ENCODE measurements around the gene WDR90. TPM values are rescaled to one million over a fixed set of nuclear protein-coding genes. Genes with fewer than 3 reads are reported as not detected.

Gene WDR90
- total RNA-seq, 2 donors from 2014 or later = 49.7 to 130 TPM

- Mint-ChIP-seq H3K9me3 (no peaks in the 10 kb centered on the region), H3K27ac (no peak overlapping the region), H3K4me1 (ENCODE audit: low read depth in 2 of 2) (no peaks in the 10 kb centered on the region), H3K36me3 (no peaks in the 10 kb centered on the region), H3K4me3 (no peak overlapping the region), H3K27me3 (no peaks in the 10 kb centered on the region)
- no peak for ATAC-seq
- DNase-seq (ENCODE audit: low spot score) = no peak
Measured at GRCh38 chr16:630249-630814, 18.8 kb upstream of the WDR90 start.

- DNase-seq (ENCODE audit: low spot score) (no peak), ATAC-seq (no peak)
- no peaks in the 10 kb centered on the region for H3K36me3 Mint-ChIP-seq
- no peaks in the 10 kb centered on the region for H3K27me3 Mint-ChIP-seq
- no peaks in the 10 kb centered on the region for H3K4me1 Mint-ChIP-seq (ENCODE audit: low read depth in 2 of 2)
- H3K9me3 Mint-ChIP-seq = no peaks in the 10 kb centered on the region
- H3K4me3 Mint-ChIP-seq = no peak within 1 kb of the TSS
- H3K27ac Mint-ChIP-seq = no peak within 1 kb of the TSS
Measured at GRCh38 chr16:630815-631405, 18.3 kb upstream of the WDR90 start, which contains the start of gene WFIKKN1. Gene WFIKKN1 (plus strand): TSS chr16:630985. CDS start chr16:631254, 269 bp downstream.

DNA sequence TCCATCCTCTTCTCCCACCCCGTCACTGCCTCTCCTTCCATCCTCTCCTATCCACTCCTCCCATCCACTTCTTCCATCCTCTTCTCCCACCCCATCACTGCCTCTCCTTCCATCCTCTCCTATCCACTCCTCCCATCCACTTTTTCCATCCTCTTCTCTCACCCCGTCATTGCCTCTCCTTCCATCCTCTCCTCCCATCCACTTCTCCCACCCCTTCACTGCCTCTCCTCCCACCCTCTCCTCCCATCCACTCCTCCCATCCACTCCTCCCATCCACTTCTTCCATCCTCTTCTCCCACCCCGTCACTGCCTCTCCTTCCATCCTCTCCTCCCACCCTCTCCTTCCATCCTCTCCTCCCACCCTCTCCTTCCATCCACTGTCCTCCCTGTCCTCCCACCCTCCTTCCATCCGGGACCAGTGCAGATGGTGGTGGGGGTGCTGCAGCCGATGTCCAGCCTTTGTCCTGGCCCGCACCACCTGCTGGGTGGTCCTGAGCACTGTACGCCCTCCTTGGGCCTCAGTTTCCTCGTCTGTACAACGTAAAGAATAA lies 17.3 kb upstream of the WDR90 start:
- peaks cover 6 to 7% of the 10 kb centered on the region in 2 donors for H3K4me1 Mint-ChIP-seq (ENCODE audit: low read depth in 2 of 2)
- no peak for ATAC-seq
- H3K9me3 Mint-ChIP-seq = no peaks in the 10 kb centered on the region
- no peaks in the 10 kb centered on the region for H3K36me3 Mint-ChIP-seq
- H3K27me3 Mint-ChIP-seq = no peaks in the 10 kb centered on the region
- DNase-seq (ENCODE audit: low spot score) = no peak
- no peak overlapping the region for H3K4me3 Mint-ChIP-seq
- H3K27ac Mint-ChIP-seq = no peak overlapping the region

GRCh38 chr16:632486-633335 lies 16.5 kb upstream of the WDR90 start:
- H3K27ac Mint-ChIP-seq = no peak overlapping the region
- no peaks in the 10 kb centered on the region for H3K27me3 Mint-ChIP-seq
- no peak for DNase-seq (ENCODE audit: low spot score)
- no peak for ATAC-seq
- no peaks in the 10 kb centered on the region for H3K9me3 Mint-ChIP-seq
- H3K4me3 Mint-ChIP-seq = no peak overlapping the region
- H3K4me1 Mint-ChIP-seq (ENCODE audit: low read depth in 2 of 2) = peaks cover 6 to 7% of the 10 kb centered on the region in 2 donors
- H3K36me3 Mint-ChIP-seq = no peaks in the 10 kb centered on the region

- no peak overlapping the region for H3K27ac Mint-ChIP-seq
- peaks cover 6 to 7% of the 10 kb centered on the region in 2 donors for H3K4me1 Mint-ChIP-seq (ENCODE audit: low read depth in 2 of 2)
- H3K9me3 Mint-ChIP-seq = no peaks in the 10 kb centered on the region
- DNase-seq (ENCODE audit: low spot score) = no peak
- H3K36me3 Mint-ChIP-seq = no peaks in the 10 kb centered on the region
- H3K4me3 Mint-ChIP-seq = no peak overlapping the region
- H3K27me3 Mint-ChIP-seq = no peaks in the 10 kb centered on the region
- no peak for ATAC-seq
Measured at GRCh38 chr16:633336-634050, 15.7 kb upstream of the WDR90 start.

- DNase-seq (ENCODE audit: low spot score) (no peak), ATAC-seq (no peak)
- H3K27ac Mint-ChIP-seq = no peak overlapping the region
- H3K36me3 Mint-ChIP-seq = no peaks in the 10 kb centered on the region
- no peaks in the 10 kb centered on the region for H3K27me3 Mint-ChIP-seq
- peak overlapping the region; percentile 12 for H3K4me3 Mint-ChIP-seq
- no peaks in the 10 kb centered on the region for H3K9me3 Mint-ChIP-seq
- H3K4me1 Mint-ChIP-seq (ENCODE audit: low read depth in 2 of 2) = peaks cover 6 to 7% of the 10 kb centered on the region in 2 donors
Measured at GRCh38 chr16:634051-634670, 15.0 kb upstream of the WDR90 start.

DNA sequence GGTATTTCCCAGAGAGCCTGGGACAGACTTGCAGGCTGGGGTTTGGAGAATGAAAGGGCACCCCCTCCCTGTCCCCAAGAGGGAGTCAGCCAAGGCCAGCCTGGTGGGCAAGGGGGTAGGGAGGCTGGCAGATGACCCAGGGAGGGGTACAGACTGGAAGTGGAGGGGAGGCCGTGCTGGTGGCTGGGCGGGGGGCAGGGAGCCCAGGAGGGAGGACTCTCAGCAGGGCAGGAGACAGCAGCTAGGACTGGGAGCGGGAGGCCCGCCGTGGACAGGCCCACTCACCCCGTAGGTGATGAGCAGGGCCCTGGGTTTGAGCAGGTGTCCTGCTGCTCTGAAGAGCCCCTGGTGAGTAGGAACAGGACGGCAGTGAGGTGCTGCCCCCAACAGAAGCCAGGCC lies 14.2 kb upstream of the WDR90 start:
- Mint-ChIP-seq H3K27ac (no peak overlapping the region), H3K27me3 (no peaks in the 10 kb centered on the region), H3K36me3 (no peaks in the 10 kb centered on the region), H3K4me3 (peak overlapping the region; percentile 55), H3K4me1 (ENCODE audit: low read depth in 2 of 2) (peaks cover 6 to 7% of the 10 kb centered on the region in 2 donors), H3K9me3 (no peaks in the 10 kb centered on the region)
- DNase-seq (ENCODE audit: low spot score) = no peak
- ATAC-seq = no peak

- ATAC-seq (peak; percentile 5 to 8), DNase-seq (ENCODE audit: low spot score) (no peak)
- no peaks in the 10 kb centered on the region for H3K36me3 Mint-ChIP-seq
- no peaks in the 10 kb centered on the region for H3K9me3 Mint-ChIP-seq
- H3K27me3 Mint-ChIP-seq = no peaks in the 10 kb centered on the region
- H3K4me3 Mint-ChIP-seq = peak overlapping the region; percentile 85
- peaks cover 6 to 7% of the 10 kb centered on the region in 2 donors for H3K4me1 Mint-ChIP-seq (ENCODE audit: low read depth in 2 of 2)
- H3K27ac Mint-ChIP-seq = peak overlapping the region; percentile 96 to 100
Measured at GRCh38 chr16:635573-636205, 13.5 kb upstream of the WDR90 start.

DNA sequence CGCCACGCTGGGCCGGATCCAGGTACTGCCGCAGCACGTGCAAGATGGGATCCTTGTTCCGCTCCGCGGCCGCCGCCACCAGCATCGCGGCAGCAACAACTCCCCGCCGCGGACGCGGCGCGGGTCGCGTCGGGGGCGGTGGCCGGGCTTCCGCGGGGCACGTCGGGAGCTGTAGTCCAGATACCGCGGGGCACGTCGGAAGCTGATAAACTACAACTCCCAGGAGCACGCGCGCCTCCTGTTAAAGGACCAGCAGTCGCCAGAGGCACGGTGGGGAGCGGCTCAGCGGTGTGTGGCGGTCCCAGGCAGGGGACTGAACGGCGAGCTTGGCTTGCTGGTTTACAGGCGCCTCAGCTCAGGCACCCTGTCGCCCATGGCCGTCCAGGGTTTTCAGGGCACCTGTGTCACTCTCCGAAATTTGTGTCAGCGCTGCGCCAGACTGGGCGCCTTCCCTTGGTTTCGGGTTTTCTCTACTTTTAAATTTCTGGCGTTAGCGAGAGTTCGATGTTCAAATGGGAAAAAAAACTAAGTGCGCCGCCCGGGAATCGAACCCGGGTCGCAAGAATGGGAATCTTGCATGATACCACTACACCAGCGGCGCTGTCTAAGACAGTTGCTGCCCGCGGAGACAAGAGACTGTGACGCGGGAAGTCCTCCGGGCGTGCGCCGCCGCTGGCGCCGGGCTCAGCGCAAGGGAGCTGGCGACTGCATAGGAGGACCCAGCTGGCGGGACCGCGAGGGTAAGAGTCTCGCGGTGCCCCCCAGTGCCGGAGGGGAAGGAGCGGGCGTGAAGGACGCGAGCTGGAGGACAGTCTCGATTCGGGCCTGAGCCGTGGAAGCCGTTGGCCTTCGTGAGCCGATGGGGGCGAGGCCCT lies 12.7 kb upstream of the WDR90 start, which contains the start of gene METTL26:
Gene METTL26, minus strand, starts transcription at position 100 of the 875 bp plus-strand sequence. Its CDS starts 15 bp downstream, at position 85.
- Mint-ChIP-seq H3K4me3 (peak within 1 kb of the TSS; percentile 85), H3K4me1 (ENCODE audit: low read depth in 2 of 2) (peaks cover 6 to 7% of the 10 kb centered on the region in 2 donors), H3K27ac (peak within 1 kb of the TSS; percentile 96 to 100), H3K36me3 (no peaks in the 10 kb centered on the region), H3K27me3 (no peaks in the 10 kb centered on the region), H3K9me3 (no peaks in the 10 kb centered on the region)
- peak; percentile 93 for DNase-seq (ENCODE audit: low spot score)
- peak; percentile 91 to 93 for ATAC-seq

GRCh38 chr16:637081-638018 lies 11.8 kb upstream of the WDR90 start:
- Mint-ChIP-seq H3K36me3 (no peaks in the 10 kb centered on the region), H3K4me1 (ENCODE audit: low read depth in 2 of 2) (peaks cover 6 to 7% of the 10 kb centered on the region in 2 donors), H3K27me3 (no peaks in the 10 kb centered on the region), H3K4me3 (peak overlapping the region; percentile 85), H3K27ac (peak overlapping the region; percentile 96 to 100), H3K9me3 (no peaks in the 10 kb centered on the region)
- peak; percentile 86 for DNase-seq (ENCODE audit: low spot score)
- ATAC-seq = peak; percentile 79 to 86

DNA sequence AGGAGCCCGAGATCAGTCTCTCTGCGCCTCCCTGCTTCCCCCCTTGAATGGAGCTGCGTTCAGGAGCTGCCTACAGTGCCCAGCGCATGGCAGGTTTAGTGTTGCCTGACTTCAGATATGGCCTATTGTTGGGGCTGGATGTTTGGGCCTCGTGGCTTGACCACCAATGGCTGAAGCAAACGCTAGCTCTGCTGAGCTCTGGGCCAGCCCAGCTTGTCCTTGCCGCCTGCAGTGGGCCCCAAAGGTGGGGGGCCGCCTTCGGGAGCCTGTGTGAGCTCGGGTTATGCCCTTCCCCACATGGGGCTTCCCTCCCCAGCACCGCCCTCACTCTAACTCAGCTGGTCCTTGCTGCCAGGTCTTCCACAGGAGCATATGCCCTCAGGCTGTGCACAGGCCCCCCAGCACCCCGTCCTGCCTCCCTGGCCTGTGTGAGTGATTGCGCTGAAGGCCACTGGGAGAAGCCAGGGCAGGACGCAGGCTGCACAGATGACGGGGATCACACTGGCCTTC lies 11.1 kb upstream of the WDR90 start:
- Mint-ChIP-seq H3K9me3 (no peaks in the 10 kb centered on the region), H3K27ac (no peak overlapping the region)
- no peak for DNase-seq (ENCODE audit: low spot score)

More for the DNA sequence above, 11.1 kb upstream of the WDR90 start:
- Mint-ChIP-seq H3K36me3 (no peaks in the 10 kb centered on the region), H3K4me3 (no peak overlapping the region), H3K27me3 (no peaks in the 10 kb centered on the region), H3K4me1 (ENCODE audit: low read depth in 2 of 2) (peaks cover 6 to 7% of the 10 kb centered on the region in 2 donors)
- ATAC-seq = no peak
